ENCODE data around the gene SRSF8.
"Not testable (repeated sequence)": the region's sequence is repeated elsewhere in the genome, so short reads cannot be mapped to it uniquely, and the experiment has no call there.

The SRSF8 gene, protein sequence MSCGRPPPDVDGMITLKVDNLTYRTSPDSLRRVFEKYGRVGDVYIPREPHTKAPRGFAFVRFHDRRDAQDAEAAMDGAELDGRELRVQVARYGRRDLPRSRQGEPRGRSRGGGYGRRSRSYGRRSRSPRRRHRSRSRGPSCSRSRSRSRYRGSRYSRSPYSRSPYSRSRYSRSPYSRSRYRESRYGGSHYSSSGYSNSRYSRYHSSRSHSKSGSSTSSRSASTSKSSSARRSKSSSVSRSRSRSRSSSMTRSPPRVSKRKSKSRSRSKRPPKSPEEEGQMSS

DNA sequence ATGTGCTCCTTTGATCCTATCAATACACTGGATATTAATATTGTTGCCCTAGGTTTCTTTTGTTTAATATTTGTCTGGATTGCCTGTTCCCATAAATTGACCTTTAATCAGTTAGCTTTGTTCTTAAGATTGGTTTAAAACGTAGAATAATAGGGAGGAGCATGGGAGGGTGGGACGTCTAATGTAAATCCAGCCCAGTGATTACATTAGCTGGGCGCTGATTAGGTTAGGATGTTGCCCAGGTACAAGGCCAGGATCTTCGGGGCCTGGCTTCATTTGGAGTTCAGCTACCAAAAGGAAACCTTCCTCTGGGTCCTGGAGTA, at the start of gene SRSF8:
Gene SRSF8, plus strand, starts transcription at position 204 of the 323 bp plus-strand sequence. CDS start 308 bp downstream, outside the sequence.
- DNase-seq (ENCODE audit: low read depth) = no peak

DNA sequence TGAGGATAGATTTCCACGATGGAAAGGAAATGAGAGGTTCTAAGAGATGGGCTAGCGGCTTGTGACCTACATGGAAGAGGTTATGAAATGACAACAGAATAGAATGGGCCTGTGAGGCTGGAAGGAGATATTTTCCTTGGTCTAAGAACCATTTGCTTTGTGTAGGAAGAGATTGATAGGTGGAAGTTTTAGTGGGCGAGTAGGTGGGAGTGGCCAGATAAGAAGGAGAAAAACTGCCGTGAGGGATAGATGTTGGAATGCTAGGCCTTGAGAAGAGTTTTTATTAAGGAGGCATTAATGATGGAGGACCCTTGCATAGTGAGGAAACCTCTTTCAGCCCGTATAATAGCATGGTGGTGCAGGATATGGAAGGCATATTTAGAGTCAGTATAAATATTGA, 45.3 kb upstream of the SRSF8 start:
- not testable (repeated sequence) for DNase-seq (ENCODE audit: low read depth)

DNA sequence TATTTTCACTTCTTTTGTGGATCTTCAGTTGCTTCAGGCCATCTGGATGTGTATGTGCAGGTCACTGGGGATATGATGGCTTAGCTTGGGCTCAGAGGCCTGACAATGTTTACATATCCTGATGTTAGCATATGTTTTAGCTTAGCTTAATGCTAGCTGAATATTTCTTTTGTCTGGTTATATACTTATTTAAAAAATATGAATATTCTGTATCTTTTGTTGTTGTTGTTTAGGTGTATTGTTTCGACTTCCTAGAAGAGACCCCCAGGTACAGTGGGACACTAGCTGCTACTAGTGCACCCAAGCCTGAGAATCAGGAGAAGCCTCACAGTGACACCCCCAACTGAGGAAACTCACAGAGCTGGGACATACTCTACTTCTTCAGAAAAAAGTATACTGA, 41.8 kb upstream of the SRSF8 start, which contains the start of gene KDM4E:
Gene KDM4E, plus strand, starts transcription at position 301 of the 400 bp plus-strand sequence. CDS start 300 bp downstream, outside the sequence.
- no peak for DNase-seq (ENCODE audit: low read depth)

DNA sequence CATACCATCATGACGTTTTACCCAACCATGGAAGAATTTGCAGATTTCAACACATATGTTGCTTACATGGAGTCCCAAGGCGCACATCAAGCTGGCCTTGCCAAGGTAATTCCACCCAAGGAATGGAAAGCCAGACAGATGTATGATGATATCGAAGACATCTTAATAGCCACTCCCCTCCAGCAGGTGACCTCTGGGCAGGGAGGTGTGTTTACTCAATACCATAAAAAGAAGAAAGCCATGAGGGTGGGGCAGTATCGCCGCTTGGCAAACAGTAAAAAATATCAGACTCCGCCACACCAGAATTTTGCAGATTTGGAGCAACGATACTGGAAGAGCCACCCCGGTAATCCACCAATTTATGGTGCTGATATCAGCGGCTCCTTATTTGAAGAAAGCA, 41.1 kb upstream of the SRSF8 start:
- DNase-seq (ENCODE audit: low read depth) = not testable (repeated sequence)

DNA sequence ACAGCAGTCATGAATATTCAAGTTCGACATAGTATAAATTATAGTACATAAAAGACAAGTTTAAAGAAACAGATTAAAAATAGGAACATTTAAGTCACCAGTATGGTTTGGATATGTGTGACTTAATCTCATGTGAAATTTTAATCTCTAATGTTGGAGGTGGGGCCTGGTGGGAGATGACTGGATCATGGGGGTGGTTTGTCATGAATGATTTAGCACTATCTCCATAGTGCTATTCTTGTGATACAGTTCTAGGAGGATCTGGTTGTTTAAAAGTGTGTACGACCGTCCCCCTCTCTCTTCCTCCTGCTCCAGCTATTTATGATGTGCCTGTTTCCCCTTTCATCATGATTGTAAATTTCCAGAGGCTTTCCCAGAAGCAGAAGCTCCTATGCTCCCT, 38.4 kb upstream of the SRSF8 start:
- DNase-seq (ENCODE audit: low read depth) = no peak

DNA sequence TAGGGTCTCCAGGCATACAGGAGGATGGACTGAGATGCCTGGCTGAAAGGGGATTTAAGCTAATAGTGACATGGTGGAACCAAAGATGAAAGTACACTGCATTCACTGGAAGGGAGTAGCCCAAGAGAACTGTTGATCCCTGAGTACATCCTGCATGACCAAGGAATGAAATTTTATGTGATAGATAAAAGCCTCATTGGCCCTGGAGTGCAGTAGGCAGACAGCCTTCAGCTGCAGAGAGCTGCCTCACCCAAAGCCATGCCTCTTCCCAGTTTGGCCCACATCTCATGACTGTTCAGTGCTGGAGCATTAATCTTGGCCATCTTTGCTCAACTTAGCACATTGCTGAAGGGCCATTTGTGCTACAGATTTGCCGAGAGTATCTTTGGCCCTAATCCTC, 33.7 kb upstream of the SRSF8 start:
- DNase-seq (ENCODE audit: low read depth) = no peak

DNA sequence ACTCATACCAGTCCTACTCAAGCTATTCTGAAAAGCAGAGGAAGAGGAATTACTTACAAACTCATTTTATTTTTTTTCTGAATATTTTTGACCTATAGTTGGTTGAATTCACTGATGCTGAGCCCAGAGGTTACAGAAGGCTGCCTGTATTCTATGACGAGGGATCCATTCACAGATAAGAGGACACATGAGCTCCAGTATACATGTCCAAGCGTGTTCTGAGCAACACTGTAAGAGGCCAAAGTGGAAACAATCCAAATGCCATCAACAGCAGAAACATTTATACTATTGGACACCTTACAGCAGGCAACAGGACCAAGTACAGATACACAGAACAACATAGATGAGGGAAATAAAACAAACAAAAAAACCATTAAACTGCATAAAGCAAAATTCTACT, 31.4 kb upstream of the SRSF8 start:
- no peak for DNase-seq (ENCODE audit: low read depth)

DNA sequence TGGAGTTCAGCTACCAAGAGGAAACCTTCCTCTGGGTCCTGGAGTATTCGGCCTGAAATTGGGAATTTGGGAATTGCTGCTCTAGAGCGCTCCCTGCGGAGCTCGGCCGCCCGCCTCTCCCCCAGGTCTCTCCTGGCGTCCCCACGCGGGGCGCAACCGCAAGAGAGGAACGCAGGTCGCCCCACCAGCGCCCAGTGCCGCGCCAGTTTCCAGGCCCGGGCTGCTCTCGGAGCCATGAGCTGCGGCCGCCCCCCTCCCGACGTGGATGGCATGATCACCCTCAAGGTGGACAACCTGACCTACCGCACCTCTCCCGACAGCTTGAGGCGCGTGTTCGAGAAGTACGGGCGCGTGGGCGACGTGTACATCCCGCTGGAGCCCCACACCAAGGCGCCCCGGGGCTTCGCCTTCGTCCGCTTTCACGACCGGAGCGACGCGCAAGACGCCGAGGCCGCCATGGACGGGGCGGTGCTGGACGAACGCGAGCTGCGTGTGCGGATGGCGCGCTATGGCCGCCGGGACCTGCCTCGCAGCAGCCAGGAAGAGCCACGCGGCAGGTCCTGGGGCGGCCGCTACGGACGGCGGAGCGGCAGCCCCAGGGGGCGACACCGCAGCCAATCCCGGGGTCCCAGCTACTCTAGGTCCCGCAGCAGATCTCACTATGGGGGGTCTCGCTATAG, 29.2 kb upstream of the SRSF8 start:
- DNase-seq (ENCODE audit: low read depth) = not testable (repeated sequence)

DNA sequence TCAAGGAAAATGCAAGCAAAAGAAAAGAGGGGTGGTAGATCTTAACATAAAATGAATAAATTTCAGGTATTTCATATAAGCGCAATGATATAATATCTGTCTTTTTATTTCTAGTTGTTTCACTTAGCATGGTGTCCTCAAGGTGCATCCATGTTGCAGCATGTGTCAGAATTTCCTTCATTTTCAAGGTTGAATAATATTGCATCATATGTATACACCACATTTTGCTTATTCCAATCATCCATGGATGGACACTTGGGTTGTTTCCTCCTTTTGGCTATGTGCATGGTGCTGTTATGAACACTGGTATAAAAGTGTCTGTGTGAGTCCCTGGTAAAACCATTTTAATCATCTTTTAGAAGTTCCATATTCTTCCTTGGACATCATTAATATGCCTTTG, 24.5 kb upstream of the SRSF8 start:
- no peak for DNase-seq (ENCODE audit: low read depth)

DNA sequence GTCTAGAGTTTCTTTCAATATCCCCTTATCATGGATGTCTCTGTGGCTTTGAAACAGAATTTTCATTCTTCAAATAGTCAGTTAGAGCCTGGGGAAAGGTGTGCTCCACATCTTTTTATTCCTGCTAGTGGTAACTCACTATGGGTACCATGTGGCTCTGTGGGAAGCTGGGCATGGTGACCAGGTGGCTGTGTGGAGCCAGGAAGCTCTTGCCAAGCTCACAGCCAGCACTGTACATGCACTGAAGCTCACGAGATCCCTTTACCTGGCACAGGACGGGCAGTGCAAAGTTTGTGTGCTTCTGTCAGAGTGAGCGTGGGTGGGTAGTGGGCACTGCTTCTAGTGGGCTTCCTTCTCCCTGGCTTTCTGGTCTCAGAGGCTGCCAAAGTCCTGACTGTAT, 23.8 kb upstream of the SRSF8 start:
- no peak for DNase-seq (ENCODE audit: low read depth)

DNA sequence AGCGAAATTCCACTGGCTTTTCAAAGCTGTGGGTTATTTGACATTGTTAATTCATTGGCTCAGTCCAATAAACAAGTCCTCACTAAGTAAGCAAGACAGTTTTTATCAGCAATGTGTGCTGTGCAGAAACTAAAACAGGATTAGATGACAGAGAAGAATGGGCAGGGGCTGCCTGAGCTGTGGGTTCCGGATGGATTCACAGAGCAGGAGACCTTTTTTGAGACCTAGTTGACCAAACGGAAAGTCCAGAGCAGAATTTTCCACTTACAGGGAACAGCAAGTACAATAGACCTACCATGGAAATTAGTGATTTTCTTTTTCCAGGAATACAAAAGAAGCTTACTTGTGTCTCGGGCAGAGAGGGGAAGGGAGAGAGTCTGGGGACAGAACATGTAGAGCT, 22.7 kb upstream of the SRSF8 start:
- no peak for DNase-seq (ENCODE audit: low read depth)

DNA sequence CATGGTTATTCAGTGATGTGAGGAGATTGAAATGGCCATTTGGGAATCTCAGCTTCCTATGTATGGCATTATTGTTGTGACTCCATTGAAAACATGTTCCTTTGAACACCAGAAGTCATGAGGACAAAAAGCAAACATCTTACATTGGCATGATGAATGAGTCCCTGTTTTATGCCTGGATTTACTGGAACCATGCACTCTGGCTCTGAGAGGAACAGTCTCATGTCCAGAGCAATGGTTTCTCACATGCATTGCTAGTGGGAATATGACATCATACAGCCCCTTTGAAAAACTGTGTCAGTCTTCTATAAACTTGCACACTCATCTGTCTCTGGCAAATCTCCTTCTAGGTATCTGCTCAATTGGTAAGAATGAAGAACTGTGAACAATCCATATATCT, 20.9 kb upstream of the SRSF8 start:
- DNase-seq (ENCODE audit: low read depth) = no peak

DNA sequence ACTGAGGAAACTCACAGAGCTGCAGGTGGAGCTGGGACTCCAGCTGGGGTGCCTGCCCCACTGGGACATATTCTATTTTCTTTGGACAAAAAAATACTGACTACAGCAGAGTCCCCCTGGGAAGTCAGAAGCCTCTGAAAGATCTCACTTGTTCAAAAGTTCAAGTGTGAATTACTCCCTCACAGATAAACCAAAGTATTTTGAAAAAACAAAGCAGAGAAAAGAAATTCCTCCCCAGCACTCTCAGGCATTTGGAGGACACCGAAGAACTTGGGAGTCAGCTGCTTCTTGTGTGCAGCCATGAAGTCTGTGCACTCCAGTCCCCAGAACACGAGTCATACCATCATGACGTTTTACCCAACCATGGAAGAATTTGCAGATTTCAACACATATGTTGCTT, 17.6 kb upstream of the SRSF8 start, which contains the start of gene KDM4F:
Gene KDM4F, plus strand, starts transcription at position 301 of the 400 bp plus-strand sequence.
- DNase-seq (ENCODE audit: low read depth) = not testable (repeated sequence)

DNA sequence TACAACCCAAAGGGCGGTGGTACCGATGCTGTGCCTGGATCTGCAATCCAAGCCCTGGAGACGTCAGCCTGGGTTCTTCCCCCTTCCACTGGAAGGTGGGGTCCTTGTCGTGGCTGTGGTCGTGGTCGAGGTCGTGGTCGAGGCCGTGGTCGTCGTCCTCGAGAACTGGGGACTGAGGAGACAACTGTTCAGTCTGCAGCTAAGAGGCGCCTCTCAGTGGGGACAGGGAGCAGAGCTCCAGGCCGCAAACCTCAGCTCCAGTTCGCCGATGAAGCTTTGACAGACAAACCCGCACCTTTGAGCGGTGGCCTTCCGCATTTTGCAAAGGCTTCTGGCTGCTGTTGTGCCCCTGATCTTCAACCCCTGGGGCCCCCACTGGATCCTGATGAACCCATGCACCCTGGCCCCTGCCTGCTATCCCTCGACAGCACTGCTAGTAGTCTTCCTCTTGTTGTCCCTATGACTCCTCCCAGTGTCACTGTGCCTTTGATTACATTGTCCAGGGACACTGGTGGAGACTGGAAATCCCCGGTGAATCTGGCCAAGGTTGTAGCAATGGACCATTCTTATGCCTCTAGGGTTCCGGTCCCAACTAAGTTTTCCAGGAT, 16.0 kb upstream of the SRSF8 start:
- no peak for DNase-seq (ENCODE audit: low read depth)

DNA sequence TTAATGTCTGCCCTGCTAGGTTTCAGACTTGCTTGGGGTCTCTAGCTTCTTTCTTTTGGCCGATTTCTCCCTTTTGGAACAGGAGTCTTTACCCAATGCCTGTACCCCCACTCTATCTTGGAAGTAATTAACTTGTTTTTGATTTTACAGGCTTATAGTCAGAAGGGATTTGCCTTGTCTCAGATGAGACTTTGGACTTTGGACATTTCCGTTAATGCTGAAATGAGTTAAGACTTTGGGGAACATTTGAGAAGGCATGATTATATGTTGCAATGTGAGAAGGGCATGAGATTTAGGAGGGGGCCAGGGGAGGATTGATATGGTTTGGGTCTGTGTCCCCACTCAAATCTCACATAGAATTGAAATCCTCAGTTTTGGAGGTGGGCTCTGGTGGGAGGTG, 12.4 kb upstream of the SRSF8 start:
- DNase-seq (ENCODE audit: low read depth) = no peak

DNA sequence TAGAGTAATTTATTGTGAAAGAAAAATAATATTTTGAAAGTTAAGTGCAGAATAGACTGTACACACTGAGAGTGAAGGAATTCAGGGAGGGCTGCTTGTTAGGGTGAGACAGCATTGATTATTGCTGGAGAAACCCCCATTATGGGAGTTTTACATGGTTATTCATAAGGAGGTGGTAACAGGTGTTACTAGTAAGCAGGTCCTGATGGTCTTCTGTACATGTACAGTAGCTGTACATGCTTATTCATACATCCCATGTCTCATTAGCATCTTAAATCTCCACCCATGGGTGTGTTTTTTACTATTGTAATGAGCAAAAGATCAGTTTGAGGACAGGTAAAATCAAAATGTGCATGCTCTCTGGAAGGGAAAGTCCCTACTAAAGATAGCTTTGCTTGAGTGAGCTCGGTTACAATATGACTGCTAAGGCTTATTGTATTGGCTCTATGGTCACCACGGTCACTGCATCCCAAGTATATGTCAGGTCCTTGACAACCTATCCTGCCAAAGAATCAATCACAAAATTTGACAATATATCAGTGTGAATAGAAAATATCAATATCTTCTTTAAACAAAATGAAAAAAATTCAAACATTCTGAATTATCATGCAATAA, 11.3 kb upstream of the SRSF8 start:
- DNase-seq (ENCODE audit: low read depth) = no peak

DNA sequence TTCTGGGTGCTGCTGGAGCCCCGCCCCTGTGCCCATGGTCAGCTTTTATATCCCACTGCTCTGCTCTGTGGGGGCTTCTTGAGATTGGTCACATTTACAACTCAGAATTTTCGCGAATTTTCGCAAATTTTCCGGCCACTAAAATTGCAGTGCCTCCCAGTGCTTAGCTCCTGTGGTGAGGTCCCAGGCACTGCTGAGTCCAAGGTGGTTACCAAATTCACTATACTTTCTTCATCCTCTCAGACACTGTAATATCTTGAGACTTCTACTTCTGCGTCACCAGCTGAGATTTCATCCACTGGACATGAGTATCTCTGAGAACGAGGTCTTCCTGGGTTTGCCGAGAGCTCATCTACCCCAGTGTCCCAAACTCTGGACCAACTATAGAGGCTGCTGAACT, 8.8 kb upstream of the SRSF8 start:
- no peak for DNase-seq (ENCODE audit: low read depth)

DNA sequence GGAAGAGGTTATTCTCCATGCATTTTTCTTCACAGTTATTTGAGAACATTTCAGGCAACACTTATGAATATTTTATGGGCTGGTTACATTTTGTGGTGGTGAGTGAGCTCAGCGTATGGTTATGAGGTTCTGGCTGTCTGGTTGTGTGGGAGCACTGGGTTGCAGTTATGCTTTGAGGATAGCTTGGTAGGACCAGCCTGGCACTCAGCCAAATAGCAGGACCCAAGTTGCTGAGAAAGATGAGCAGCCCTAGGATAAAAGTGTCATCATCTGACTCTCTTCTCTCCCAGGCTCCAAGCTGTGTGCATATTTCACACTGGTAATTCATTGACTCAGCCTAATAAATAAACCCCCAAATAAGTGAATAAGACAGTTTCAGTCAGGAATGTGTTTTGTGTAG, 8.1 kb upstream of the SRSF8 start:
- DNase-seq (ENCODE audit: low read depth) = no peak

DNA sequence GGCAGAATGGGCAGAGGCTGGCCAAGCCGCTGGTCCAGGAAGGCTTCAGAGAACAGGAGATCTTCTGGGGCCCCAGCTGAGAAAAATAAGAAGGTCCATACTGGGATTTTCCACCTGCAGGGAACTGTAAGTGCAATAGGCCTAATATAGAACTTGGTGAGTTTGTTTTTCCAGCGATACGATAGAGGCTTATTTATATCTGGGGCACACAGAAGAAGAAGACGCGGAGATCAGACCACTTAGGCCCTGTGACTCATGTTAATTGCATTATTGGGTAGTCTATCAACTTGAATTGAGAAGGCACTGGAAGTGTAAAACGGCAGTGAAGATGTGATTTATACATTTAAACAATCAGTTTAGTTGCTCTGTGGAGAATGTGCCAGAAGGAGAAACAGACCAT, 7.7 kb upstream of the SRSF8 start:
- DNase-seq (ENCODE audit: low read depth) = no peak

DNA sequence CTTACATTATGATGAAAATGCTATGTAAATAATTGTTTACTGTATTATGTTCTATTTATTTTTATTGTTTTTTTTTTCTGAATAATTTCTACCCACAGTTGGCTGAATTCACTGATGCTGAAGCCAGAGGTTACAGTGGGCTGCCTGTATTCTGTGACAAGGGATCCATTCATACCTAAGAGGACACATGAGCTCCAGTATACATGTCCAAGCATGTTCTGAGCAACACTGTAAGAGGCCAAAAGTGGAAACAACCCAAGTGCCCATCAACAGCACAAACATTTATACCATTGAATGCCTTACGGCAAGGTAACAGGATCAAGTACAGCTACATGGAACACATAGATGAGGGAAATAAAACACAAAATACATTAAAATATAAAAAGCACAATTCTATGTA, 1.4 kb upstream of the SRSF8 start:
- DNase-seq (ENCODE audit: low read depth) = no peak

DNA sequence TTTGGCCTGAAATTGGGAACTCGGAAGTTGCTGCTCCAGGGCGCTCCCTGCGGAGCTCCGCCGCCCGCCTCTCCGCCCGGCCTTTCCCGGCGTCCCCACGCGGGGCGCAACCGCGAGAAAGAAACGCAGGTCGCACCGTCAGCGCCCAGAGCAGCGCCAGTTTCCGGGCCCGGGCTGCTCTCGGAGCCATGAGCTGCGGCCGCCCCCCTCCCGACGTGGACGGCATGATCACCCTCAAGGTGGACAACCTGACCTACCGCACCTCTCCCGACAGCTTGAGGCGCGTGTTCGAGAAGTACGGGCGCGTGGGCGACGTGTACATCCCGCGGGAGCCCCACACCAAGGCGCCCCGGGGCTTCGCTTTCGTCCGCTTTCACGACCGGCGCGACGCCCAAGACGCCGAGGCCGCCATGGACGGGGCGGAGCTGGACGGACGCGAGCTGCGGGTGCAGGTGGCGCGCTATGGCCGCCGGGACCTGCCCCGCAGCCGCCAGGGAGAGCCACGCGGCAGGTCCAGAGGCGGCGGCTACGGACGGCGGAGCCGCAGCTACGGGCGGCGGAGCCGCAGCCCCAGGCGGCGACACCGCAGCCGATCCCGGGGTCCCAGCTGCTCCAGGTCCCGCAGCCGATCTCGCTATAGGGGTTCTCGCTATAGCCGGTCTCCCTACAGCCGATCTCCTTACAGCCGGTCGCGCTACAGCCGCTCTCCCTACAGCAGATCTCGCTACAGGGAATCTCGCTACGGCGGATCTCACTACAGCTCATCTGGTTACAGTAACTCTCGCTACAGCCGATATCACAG, 521 bp downstream of the SRSF8 start:
- peak; percentile 82 for DNase-seq (ENCODE audit: low read depth)

DNA sequence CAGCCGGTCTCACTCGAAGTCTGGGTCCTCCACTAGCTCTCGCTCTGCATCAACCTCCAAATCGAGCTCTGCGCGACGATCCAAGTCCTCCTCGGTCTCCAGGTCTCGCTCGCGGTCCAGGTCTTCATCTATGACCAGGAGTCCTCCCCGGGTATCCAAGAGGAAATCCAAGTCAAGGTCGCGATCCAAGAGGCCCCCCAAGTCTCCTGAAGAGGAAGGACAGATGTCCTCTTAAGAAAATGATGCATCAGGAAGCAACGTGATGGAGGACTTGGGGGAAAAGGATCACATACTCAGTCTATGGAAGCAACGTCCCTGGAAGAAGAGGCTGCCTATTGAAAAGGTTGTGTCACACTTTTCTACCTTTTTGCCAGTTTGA, 1.1 kb downstream of the SRSF8 start:
- DNase-seq (ENCODE audit: low read depth) = no peak
